Epithelial cell of esophagus (primary cell): ENCODE measurements around the gene PRELP.
"Not testable (repeated sequence)": the region's sequence is repeated elsewhere in the genome, so short reads cannot be mapped to it uniquely, and the experiment has no call there.

Experiments
- DNase-seq: peaks from one replicate; pipeline ENCODE4 v3.0.0; 2010; ENCODE audit warnings: low read depth
- H3K4me3 ChIP-seq: 2 replicates; pipeline ENCODE4 v1.5.1; 2011; ENCODE audit warnings: mild to moderate bottlenecking, low read length, control low read depth
- TF ChIP-seq, protein P1 (sequence below): IDR thresholded peaks from 2 replicates; pipeline ENCODE4 v1.5.1; 2011; ENCODE audit warnings: low read depth, mild to moderate bottlenecking, low read length, control low read depth, inconsistent platforms; ENCODE audit not compliant: insufficient read depth; ENCODE audit errors: missing control alignments

Gene PRELP

DNA sequence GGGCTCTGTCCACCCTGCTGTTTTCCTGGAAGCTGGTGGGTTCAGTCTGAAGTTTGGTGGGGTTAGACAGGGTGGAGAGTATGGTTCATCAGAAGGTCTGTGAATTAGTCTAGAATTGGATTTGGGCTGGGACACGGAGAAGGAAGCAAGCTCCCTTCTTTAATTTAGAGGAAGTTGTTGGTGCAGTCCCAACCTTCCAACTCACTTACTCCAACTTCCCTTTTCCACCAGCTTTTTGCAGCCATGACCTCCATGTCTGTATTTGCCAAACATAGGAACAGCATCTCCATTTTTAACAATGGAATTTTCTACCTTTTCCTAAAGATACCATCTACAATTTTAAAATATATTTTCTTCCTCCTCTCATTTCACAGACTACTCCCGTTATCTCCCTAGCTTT, 28.5 kb upstream of the PRELP start:
- no peak overlapping the region for H3K4me3 ChIP-seq
- no peak for DNase-seq
- TF ChIP-seq, protein P1, sequence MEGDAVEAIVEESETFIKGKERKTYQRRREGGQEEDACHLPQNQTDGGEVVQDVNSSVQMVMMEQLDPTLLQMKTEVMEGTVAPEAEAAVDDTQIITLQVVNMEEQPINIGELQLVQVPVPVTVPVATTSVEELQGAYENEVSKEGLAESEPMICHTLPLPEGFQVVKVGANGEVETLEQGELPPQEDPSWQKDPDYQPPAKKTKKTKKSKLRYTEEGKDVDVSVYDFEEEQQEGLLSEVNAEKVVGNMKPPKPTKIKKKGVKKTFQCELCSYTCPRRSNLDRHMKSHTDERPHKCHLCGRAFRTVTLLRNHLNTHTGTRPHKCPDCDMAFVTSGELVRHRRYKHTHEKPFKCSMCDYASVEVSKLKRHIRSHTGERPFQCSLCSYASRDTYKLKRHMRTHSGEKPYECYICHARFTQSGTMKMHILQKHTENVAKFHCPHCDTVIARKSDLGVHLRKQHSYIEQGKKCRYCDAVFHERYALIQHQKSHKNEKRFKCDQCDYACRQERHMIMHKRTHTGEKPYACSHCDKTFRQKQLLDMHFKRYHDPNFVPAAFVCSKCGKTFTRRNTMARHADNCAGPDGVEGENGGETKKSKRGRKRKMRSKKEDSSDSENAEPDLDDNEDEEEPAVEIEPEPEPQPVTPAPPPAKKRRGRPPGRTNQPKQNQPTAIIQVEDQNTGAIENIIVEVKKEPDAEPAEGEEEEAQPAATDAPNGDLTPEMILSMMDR: no peak

DNA sequence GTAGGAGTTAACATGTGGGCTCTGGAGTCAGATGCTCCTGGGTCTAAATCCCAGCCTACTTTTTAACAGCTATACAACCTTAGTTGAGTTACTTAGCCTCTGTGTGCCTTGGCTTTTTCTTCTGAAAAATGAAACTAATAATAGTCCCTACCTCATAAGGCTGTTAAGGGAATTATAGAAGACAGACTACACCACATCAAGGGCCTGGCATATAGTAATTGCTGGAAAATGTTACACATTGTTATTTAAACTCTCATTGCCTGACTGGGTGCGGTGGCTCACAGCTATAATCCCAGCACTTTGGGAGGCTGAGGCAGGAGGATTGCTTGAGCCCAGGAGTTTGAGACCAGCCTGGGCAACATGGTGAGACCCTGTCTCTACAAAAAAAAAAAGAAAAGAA, 28.0 kb upstream of the PRELP start:
- DNase-seq, H3K4me3 ChIP-seq: not testable (repeated sequence)

DNA sequence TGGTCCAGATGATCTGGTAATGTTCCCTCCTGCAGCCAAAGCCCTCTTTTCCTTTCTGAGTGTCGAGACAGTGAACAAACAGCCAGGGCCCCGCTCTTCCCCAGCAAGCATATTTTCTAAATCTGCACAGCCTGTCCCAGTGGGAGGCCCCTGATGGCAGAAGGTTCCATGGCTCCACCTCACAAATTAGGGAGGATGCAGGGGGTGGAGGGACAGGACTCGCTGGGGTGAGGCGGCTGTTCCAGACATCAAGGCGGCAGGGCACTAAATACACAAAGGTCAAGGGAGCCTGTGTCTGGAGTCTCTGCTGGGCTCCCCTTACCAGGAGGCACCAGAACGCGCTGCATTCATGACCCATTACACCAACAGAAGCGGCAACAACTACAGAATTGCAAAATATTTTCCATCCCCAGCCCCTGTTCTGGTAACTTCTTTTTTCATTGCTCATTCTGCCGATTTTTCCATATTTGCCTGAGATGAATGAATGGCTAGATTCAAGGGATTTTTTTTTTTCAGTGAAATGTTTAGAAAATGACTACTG, 27.0 kb upstream of the PRELP start:
- no peak for DNase-seq
- H3K4me3 ChIP-seq: no peak overlapping the region
- TF ChIP-seq, protein P1: no peak

DNA sequence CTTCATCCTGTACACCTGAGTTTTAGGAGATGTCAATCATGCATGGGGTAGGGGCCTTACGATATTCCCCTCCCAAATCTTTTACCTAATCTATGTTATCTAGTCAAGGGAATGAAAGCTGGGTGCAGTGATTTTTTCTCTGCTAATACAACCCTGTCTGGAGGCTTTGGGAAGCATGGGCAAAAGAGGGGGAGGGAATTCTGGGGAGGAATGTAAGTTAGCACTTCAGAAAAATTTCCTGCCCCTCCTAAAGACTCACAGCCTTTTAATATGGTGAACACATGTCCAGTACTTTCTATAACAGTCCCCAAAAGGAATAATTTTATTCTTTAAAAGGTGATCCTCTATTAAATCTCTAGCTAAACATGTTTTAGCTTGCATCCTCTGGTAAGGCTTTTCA, 25.6 kb upstream of the PRELP start:
- no peak for DNase-seq
- TF ChIP-seq, protein P1: no peak
- no peak overlapping the region for H3K4me3 ChIP-seq

DNA sequence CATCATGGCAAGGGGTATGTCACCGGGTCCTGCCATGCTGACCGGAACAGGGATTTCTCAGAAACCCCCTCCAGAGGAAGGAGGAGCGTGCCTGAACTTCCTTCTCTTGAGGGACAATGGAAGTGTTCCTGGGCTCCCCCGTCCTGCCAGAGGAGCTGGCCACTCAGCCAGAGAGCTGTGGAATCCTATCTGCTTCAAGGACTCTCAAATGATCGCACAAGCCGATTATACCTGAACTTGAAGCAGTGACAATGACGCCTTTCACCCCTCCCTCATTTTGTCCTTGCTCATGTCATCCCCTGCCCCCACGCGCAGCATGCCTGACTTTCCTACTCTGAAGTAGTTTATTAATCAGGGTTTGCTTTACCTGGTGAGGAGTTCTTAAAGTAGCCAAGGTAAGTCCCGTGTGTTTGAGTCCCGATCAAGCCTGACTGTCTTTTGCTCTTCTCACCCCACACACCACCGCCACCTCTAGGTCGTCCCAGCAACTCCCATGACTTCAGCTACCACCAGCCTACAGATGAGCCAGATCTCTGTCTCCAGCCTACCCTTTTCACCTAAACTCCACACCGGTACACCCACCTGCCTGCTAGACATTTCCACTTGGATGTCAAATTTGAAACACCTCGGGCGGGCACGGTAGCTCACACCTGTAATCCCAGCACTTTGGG, 25.0 kb upstream of the PRELP start:
- no peak overlapping the region for H3K4me3 ChIP-seq
- TF ChIP-seq, protein P1: no peak
- no peak for DNase-seq

DNA sequence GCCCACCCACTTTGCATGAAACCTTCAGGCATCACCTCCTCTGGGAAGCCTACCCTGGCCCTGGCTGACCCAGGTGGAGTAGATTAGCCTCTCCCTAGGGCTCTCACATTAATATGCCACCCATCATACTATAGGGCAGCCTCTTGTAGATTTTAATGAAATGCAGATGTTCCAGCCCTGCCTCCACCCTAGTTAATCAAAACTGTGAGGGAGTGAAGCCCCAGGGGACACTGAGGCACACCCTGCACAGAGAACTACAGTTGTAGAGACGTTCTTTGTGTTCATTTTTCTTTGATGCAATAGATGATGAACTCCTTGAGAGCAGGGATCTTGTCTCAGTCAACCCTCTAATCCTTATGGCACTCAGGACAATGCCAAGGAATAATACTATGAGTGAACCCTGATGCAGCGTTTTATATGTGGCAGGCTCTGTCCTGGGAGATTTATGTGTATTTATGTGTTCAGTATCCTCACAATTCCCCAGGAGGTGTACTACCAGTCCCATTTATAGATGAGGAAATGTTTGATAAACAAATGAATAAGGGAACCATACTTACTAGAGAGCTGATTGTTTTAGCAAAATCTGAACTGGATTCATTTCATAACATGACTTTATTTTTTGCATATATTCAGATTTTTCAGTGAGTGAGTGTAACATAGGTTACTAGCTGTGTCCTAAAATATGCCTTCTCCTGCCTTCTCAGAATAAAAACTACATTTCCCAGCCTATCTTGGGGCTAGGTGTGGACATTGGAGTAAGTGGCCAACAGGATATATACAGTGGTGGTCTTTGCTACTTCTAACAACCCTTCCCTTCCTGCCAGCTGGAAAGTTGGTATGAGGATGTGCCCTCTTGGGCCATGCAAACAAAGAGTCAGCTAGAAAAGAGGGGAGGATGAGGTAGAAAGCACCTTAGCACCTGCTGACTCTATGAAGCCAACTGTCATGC, 23.5 kb upstream of the PRELP start:
- TF ChIP-seq, protein P1: no peak
- H3K4me3 ChIP-seq: no peak overlapping the region
- no peak for DNase-seq

DNA sequence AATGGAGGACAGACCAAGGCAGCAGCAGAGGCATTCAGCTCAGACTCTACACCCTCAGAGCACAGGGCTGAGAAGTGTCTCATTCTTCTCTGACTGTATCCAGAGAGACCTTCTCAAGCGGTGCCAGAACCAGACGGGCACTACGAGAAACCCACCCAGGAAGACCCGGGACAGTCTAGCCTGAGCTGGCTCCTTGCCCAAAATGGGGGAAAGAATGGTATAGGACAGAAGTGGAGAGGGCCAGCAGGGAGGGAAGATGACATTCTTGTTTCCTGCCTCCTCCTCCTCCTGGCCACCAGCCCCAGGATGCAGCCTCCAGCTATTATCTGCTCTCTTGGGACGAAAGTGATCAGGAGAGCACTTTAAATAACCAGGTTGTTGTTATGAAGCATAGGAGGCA, 22.6 kb upstream of the PRELP start:
- no peak for DNase-seq
- TF ChIP-seq, protein P1: no peak
- H3K4me3 ChIP-seq: no peak overlapping the region
